Measurements from ENCODE around the gene GPR39. TPM values are rescaled to one million over a fixed set of nuclear protein-coding genes. Genes with fewer than 3 reads are reported as not detected.

The GPR39 gene
- total and polyA plus RNA-seq, 2 donors from 2014 or later: 4.9 to 8.7 TPM

DNA sequence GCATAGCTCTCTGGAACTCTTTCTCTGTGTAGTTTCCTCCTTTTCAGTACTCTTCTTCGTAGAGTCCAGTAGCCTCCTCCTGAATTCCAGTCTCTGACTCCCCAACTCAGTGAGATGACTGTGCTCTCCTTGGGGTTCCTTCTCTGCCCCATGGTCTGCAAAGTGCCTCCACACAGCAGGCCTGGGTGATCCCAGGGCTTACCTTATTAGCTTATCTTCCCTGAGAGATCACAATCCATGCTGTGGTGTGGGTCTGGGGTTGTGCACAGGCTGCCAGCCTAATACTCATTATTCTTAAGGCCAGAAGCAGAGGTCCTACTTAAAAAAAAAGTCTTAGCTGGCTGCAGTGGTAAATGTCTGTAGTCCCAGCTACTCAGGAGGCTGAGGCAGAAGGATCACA is 4.6 kb upstream of the GPR39 start:
- intact Hi-C loops (cut with DNase I): no loop called here
- no peak overlapping the region for H3K4me3 ChIP-seq (ENCODE audit: low read length in 3 of 3)
- FAIRE-seq (no peak), DNase-seq (no peak)
- peaks cover 0 to 11% (median 8%) of the 10 kb centered on the region in 3 donors for H3K4me1 ChIP-seq (ENCODE audit: control insufficient read depth in 2 of 3, insufficient read depth in 2 of 3, low read depth in 1 of 3, low read length in 3 of 3)
- no peak overlapping the region for H3K9ac ChIP-seq (ENCODE audit: low read length in 3 of 3)
- no peaks in the 10 kb centered on the region for H3K27me3 ChIP-seq (ENCODE audit: control insufficient read depth, insufficient read depth, low read length)
- no peaks in the 10 kb centered on the region for H3K9me3 ChIP-seq (ENCODE audit: control insufficient read depth in 2 of 3, insufficient read depth in 1 of 3, low read length in 3 of 3)
- no peak overlapping the region for H3K27ac ChIP-seq (ENCODE audit: low read depth in 2 of 2, low read length in 2 of 2)
- TF ChIP-seq, protein P1, sequence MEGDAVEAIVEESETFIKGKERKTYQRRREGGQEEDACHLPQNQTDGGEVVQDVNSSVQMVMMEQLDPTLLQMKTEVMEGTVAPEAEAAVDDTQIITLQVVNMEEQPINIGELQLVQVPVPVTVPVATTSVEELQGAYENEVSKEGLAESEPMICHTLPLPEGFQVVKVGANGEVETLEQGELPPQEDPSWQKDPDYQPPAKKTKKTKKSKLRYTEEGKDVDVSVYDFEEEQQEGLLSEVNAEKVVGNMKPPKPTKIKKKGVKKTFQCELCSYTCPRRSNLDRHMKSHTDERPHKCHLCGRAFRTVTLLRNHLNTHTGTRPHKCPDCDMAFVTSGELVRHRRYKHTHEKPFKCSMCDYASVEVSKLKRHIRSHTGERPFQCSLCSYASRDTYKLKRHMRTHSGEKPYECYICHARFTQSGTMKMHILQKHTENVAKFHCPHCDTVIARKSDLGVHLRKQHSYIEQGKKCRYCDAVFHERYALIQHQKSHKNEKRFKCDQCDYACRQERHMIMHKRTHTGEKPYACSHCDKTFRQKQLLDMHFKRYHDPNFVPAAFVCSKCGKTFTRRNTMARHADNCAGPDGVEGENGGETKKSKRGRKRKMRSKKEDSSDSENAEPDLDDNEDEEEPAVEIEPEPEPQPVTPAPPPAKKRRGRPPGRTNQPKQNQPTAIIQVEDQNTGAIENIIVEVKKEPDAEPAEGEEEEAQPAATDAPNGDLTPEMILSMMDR (IDR thresholded peaks at IDR 0.05; ENCODE audit: borderline replicate concordance, extremely low read depth, insufficient read depth): no peak
- H3K36me3 ChIP-seq (ENCODE audit: control insufficient read depth in 2 of 3, insufficient read depth in 3 of 3, low read length in 3 of 3): no peaks in the 10 kb centered on the region

DNA sequence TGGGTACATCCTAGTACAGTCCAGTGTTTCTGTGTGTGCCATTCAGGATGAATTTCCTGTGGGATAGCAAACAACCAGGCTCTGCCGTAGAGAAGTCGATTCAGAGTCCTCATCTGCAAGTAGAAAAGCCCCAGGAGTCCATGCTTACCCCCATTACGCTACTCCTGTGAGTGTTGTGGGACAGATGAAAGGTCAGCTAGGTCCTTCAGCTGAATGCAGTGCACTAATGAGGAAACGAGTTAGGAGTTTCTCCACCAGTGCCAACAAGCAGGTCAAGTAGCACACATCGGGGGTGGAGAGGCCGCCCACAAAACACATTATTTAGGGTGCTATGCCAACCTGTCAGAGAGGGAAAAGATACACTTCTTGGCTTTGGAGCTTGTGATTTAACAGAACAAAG is 2.5 kb upstream of the GPR39 start:
- Histone ChIP-seq H3K9ac (ENCODE audit: low read length in 3 of 3) (no peak overlapping the region), H3K4me3 (ENCODE audit: low read length in 3 of 3) (no peak overlapping the region), H3K27me3 (ENCODE audit: control insufficient read depth, insufficient read depth, low read length) (no peaks in the 10 kb centered on the region), H3K4me1 (ENCODE audit: control insufficient read depth in 2 of 3, insufficient read depth in 2 of 3, low read depth in 1 of 3, low read length in 3 of 3) (peaks cover 0 to 19% (median 8%) of the 10 kb centered on the region in 3 donors), H3K9me3 (ENCODE audit: control insufficient read depth in 2 of 3, insufficient read depth in 1 of 3, low read length in 3 of 3) (no peaks in the 10 kb centered on the region), H3K27ac (ENCODE audit: low read depth in 2 of 2, low read length in 2 of 2) (no peak overlapping the region), H3K36me3 (ENCODE audit: control insufficient read depth in 2 of 3, insufficient read depth in 3 of 3, low read length in 3 of 3) (no peaks in the 10 kb centered on the region)
- DNase-seq (no peak), FAIRE-seq (no peak)
- intact Hi-C loops (cut with DNase I): no loop called here
- TF ChIP-seq, protein P1 (IDR thresholded peaks at IDR 0.05; ENCODE audit: borderline replicate concordance, extremely low read depth, insufficient read depth): no peak

DNA sequence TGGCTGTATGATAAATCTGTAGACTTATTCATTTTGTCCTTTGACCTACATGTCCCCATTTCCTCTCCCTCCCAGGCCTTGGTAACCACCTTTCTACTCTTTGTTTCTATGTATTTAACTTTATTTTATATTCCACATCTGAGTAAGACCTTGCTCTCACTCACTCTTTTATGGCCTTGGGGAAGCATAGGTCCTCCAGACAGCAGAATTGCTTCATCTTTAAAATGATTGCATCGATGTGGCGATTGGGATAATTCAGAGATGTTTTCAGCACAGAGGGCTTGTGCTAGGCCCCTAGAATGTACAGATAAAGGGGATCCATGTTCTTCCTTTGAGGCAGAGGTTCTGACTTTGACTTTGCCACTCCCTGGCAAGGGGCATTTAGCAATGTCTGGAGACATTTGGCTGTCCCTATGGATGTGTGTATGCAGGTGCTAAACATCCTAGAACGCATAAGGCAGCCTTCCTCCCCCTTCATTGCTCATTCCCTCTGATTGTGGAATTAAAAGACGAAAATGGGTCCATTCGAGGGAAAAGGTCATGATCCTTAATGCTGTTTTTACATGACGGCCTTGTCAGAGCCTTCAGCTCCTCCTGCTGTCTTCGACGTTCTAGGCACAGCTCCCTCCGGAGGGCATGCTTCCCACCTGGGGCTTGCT is 1.2 kb upstream of the GPR39 start:
- peak overlapping the region; percentile 72 to 90 for H3K27ac ChIP-seq (ENCODE audit: low read depth in 2 of 2, low read length in 2 of 2)
- peaks cover 0 to 22% (median 8%) of the 10 kb centered on the region in 3 donors for H3K4me1 ChIP-seq (ENCODE audit: control insufficient read depth in 2 of 3, insufficient read depth in 2 of 3, low read depth in 1 of 3, low read length in 3 of 3)
- peak overlapping the region in 2 of 3 donors; percentile 71 to 73 for H3K4me3 ChIP-seq (ENCODE audit: low read length in 3 of 3)
- TF ChIP-seq, protein P1 (IDR thresholded peaks at IDR 0.05; ENCODE audit: borderline replicate concordance, extremely low read depth, insufficient read depth): no peak
- no peaks in the 10 kb centered on the region for H3K36me3 ChIP-seq (ENCODE audit: control insufficient read depth in 2 of 3, insufficient read depth in 3 of 3, low read length in 3 of 3)
- no peaks in the 10 kb centered on the region for H3K9me3 ChIP-seq (ENCODE audit: control insufficient read depth in 2 of 3, insufficient read depth in 1 of 3, low read length in 3 of 3)
- peak overlapping the region in 2 of 3 donors; percentile 22 to 73 for H3K9ac ChIP-seq (ENCODE audit: low read length in 3 of 3)
- intact Hi-C loops (cut with DNase I): no loop called here
- FAIRE-seq (no peak), DNase-seq (no peak)
- no peaks in the 10 kb centered on the region for H3K27me3 ChIP-seq (ENCODE audit: control insufficient read depth, insufficient read depth, low read length)
